ENCODE measurements around the gene PARK7.

GRCh38 chr1:8033322-8033721 lies 71.8 kb downstream of the PARK7 start:
- TF ChIP-seq POLR2A (IDR thresholded peaks at IDR 0.05; ENCODE audit: low read depth, low read length): no peak
- TF ChIP-seq POLR2AphosphoS5 (IDR thresholded peaks at IDR 0.05; ENCODE audit: low read depth, low read length): no peak
- TF ChIP-seq TAF1 (IDR thresholded peaks at IDR 0.05; ENCODE audit: low read depth, low read length): no peak
- no peak for TF ChIP-seq SPI1 (IDR thresholded peaks at IDR 0.05; ENCODE audit: low read depth, low read length)

All from GM12891 (cell line).